Spleen (tissue), 11 donors: ENCODE measurements around the gene GGT7. TPM values are rescaled to one million over a fixed set of nuclear protein-coding genes. Genes with fewer than 3 reads are reported as not detected.

ENCODE experiments used
- DNase-seq: peaks from one replicate; pipeline ENCODE4 v3.0.0-alpha.2; 2020
- H3K27ac ChIP-seq, 8 donors: fragments of 200-600 bp; sonication (generic) in 7 of 8; 1 replicate in 4 of 8; 2 replicates in 4 of 8; pipeline versions ENCODE4 v1.5.0 to v1.8.0; 2016 to 2021; ENCODE audit warnings: inconsistent platforms in 4 of 8, mild to moderate bottlenecking in 4 of 8, moderate library complexity in 1 of 8
- H3K27me3 ChIP-seq, 7 donors: fragments of 200-600 bp; sonication (generic) in 6 of 7; replicated peaks in 1 of 7; 1 replicate in 4 of 7; 2 replicates in 3 of 7; pipeline versions ENCODE4 v1.5.0 to v1.8.0; 2016 to 2021; ENCODE audit warnings: inconsistent platforms in 3 of 7, mild to moderate bottlenecking in 1 of 7
- H3K36me3 ChIP-seq, 6 donors: fragments of 200-600 bp; sonication (generic) in 5 of 6; 1 replicate in 4 of 6; 2 replicates in 2 of 6; pipeline versions ENCODE4 v1.5.0 to v1.8.0; 2016 to 2021; ENCODE audit warnings: inconsistent platforms in 2 of 6
- H3K4me1 ChIP-seq, 6 donors: fragments of 200-600 bp; sonication (generic) in 5 of 6; 1 replicate in 3 of 6; 2 replicates in 3 of 6; pipeline versions ENCODE4 v1.5.0 to v1.8.0; 2016 to 2021; ENCODE audit warnings: inconsistent platforms in 3 of 6
- H3K4me3 ChIP-seq, 8 donors: fragments of 200-600 bp; sonication (generic) in 7 of 8; 1 replicate in 4 of 8; 2 replicates in 4 of 8; pipeline versions ENCODE4 v1.5.0 to v1.8.0; 2016 to 2021; ENCODE audit warnings: inconsistent platforms in 4 of 8, mild to moderate bottlenecking in 4 of 8, moderate library complexity in 2 of 8
- H3K9me3 ChIP-seq, 8 donors: fragments of 200-600 bp; sonication (generic) in 7 of 8; 1 replicate in 4 of 8; 2 replicates in 4 of 8; pipeline versions ENCODE4 v1.5.0 to v1.8.0; 2016 to 2021; ENCODE audit warnings: inconsistent platforms in 4 of 8
- POLR2A ChIP-seq, 3 donors: fragments of 450-650 bp; IDR thresholded peaks; one replicate each; pipeline ENCODE4 v1.5.1; 2017; ENCODE audit warnings: antibody characterized with exemption in 3 of 3, mild to moderate bottlenecking in 1 of 3
- POLR2AphosphoS5 ChIP-seq, 3 donors: sonication (generic); formaldehyde crosslinking; IDR thresholded peaks; one replicate each; pipeline ENCODE4 v1.5.1; 2017; ENCODE audit warnings: antibody characterized with exemption in 3 of 3
- WGBS, 5 donors: extraction: QIAGEN DNeasy Blood & Tissue Kit in 3 of 5; methylation state at CpG; one replicate each; pipeline versions ENCODE4 v1.1.5 to v1.1.7; 2013 to 2018; 5-methylcytosine and 5-hydroxymethylcytosine counted together
- intact Hi-C: fragments of 100-400 bp; cut with DNase I; formaldehyde crosslinking; loops from one replicate; pipeline ENCODE4 v1.15.0; 2023; ENCODE audit warnings: low total_unique reads
- polyA plus RNA-seq, 3 donors: library from polyadenylated mRNA; stranded (reverse); fragments of 200-250 nt; gene quantifications; one replicate each; pipeline ENCODE4 v1.2.1, GENCODE V29; 2013
- total RNA-seq, 7 donors: library from RNA; depleted of rRNA in 3 of 7; stranded (reverse); fragments of >200 nt in 3 of 7; fragmentation: NEBNext Ultra II Directional in 4 of 7; extraction: Animal tissue kit (Norgen Biotek cat#: 25700) in 4 of 7; gene quantifications; one replicate each; pipeline versions ENCODE4 v1.1.0 to v1.2.1, GENCODE V29; 2016 to 2021
- TF ChIP-seq, protein P1 (sequence below), 11 experiments: fragments of 200-600 bp in 7 of 11; fragments of 450-650 bp in 4 of 11; sonication (generic) in 4 of 11; IDR thresholded peaks in 8 of 11; conservative IDR thresholded peaks in 3 of 11; 1 replicate in 7 of 11; 2 replicates in 4 of 11; pipeline versions ENCODE4 v1.4.0 to v1.8.0; 2016 to 2021; ENCODE audit warnings: antibody characterized with exemption in 11 of 11, inconsistent platforms in 4 of 11, mild to moderate bottlenecking in 1 of 11
- donor health status: healthy with polysubstance abuse.
- donor health status: DM: no; HTN: no; CAD: no; lungs with moderate emphysema.
- donor health status: DM: no; HTN: no; CAD: no.
- donor health status: Bipolar disorder and iron deficiency.
- donor health status: healthy.
- donor health status: DM: no; HTN: no; CAD: no.
- donor health status: DM: yes; HTN: yes; CAD: no.

GGT7 gene
- total and polyA plus RNA-seq, 10 donors, result 4.3 to 22.1 (median 11.6) TPM

DNA sequence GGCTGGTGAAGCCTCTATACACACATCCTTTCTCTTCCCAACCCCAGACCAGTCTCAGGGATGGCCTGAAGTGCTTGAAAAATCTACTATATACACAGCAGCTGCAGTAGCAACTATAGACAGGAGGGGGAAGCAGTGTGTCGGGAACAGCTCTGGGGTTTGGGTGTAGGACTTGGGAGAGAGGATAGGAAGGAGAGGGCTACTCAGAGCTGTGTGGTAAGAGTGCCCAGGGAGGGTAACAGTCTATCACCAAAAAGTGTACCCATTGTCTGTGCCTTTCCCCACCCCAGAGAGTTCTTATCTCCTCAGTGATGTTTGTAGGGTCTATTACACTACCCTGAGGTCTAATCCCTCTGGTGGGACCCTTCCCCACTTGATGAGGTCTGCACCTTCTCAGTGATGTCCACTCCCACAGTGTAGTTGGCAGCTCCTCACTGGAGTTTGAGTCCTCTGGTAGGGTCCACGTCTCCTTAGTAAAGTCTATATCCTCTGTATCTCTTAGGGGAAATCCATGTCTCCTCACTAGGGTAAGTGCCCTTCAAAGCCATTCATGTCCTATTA lies 1.5 kb upstream of the GGT7 start:
- H3K27ac ChIP-seq, result peak overlapping the region in 4 of 8 donors; percentile 37 to 95 (median 90)
- intact Hi-C loops, result loop anchor here (5.0 kb wide), 1 partner anchor 83 kb away; the partner anchor contains the start of genes GSS and MYH7B
- peaks cover 19 to 74% (median 53%) of the 10 kb centered on the region in 6 donors for H3K4me1 ChIP-seq
- H3K36me3 ChIP-seq, result no peaks in the 10 kb centered on the region
- no peak for DNase-seq
- H3K27me3 ChIP-seq, result no peaks in the 10 kb centered on the region
- WGBS, 5 donors, result 22 to 33% (median 32%) methylated on average over 2 of the region's 2 CpGs
- H3K9me3 ChIP-seq, result no peaks in the 10 kb centered on the region
- H3K4me3 ChIP-seq, result no peak overlapping the region
- TF ChIP-seq POLR2AphosphoS5 (IDR thresholded peaks at IDR 0.05), result no peak
- TF ChIP-seq, protein P1, sequence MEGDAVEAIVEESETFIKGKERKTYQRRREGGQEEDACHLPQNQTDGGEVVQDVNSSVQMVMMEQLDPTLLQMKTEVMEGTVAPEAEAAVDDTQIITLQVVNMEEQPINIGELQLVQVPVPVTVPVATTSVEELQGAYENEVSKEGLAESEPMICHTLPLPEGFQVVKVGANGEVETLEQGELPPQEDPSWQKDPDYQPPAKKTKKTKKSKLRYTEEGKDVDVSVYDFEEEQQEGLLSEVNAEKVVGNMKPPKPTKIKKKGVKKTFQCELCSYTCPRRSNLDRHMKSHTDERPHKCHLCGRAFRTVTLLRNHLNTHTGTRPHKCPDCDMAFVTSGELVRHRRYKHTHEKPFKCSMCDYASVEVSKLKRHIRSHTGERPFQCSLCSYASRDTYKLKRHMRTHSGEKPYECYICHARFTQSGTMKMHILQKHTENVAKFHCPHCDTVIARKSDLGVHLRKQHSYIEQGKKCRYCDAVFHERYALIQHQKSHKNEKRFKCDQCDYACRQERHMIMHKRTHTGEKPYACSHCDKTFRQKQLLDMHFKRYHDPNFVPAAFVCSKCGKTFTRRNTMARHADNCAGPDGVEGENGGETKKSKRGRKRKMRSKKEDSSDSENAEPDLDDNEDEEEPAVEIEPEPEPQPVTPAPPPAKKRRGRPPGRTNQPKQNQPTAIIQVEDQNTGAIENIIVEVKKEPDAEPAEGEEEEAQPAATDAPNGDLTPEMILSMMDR (IDR thresholded peaks at IDR 0.05 in 8 of 11, conservative IDR thresholded peaks at IDR 0.05 in 3 of 11), result peak; percentile 50 to 91 (median 80)
- TF ChIP-seq POLR2A (IDR thresholded peaks at IDR 0.05), result no peak

DNA sequence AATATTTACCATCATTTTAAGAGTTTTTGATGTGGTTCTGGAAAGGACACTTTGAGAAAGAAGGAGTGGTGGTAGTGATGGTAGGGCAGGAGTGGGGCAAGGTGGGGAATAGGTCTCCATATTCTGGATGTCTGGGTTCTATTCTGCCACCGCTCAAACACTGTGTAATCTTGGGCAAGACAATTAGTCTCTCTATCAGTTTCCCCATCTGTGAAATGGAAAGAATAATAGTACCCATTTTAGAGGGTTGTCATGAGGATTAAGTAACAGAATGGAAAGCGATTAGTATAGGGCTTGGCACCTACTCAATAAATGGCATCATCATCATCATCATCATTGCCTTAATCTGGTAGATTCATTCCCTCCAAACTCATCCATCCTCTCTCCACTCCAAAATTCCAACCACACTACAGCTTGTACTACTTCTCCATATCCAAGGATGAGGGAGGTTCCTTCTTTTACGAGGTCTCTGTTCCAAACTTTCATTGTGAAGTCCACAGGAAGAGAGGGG lies 982 bp upstream of the GGT7 start:
- Histone ChIP-seq H3K36me3 (no peaks in the 10 kb centered on the region), H3K27ac (peak overlapping the region in 1 of 8 donors; percentile 95), H3K27me3 (no peaks in the 10 kb centered on the region), H3K4me1 (peaks cover 19 to 74% (median 53%) of the 10 kb centered on the region in 6 donors), H3K4me3 (peak overlapping the region in 2 of 8 donors; percentile 56 to 73), H3K9me3 (no peaks in the 10 kb centered on the region)
- 53 to 62% (median 55%) methylated on average over 3 of the region's 3 CpGs for WGBS, 5 donors
- TF ChIP-seq, protein P1 (IDR thresholded peaks at IDR 0.05 in 8 of 11, conservative IDR thresholded peaks at IDR 0.05 in 3 of 11), result no peak
- no peak for TF ChIP-seq POLR2A (IDR thresholded peaks at IDR 0.05)
- no peak for TF ChIP-seq POLR2AphosphoS5 (IDR thresholded peaks at IDR 0.05)
- intact Hi-C loops, result loop anchor here (5.0 kb wide), 1 partner anchor 84 kb away; the partner anchor contains the start of genes GSS and MYH7B
- no peak for DNase-seq

DNA sequence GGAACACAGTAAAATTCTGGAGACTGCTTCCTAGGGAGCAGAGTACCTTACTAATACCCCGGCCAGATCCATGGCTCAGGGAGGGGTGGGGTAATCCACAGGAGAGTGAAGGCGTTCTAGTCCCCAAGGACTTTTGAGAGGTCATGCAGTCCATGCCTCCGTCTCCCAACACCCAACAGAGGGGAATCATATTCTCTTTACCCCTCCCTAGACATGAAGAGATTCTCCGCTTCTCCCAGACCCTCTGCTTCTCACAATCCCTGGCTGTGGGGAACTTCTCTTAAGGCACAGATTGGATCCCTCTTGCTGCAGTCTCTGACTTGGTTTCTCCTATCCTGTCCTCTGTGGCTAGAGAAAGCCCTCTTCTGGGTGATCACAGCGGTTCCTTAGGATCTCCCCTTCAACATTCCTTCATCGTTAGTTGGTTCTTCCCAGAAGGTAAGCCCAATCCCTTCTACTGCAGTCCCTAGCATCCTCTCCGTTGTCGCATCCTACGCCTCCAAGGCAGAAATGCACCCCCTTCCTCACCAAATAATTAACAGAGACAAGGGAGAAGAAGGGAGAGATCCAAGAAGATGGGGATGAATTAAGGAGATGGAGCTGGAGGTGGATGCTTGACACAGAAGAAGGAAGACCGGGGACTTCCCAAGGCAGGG lies 562 bp downstream of the GGT7 start:
- TF ChIP-seq POLR2AphosphoS5 (IDR thresholded peaks at IDR 0.05), result no peak
- TF ChIP-seq, protein P1 (IDR thresholded peaks at IDR 0.05 in 8 of 11, conservative IDR thresholded peaks at IDR 0.05 in 3 of 11), result no peak
- TF ChIP-seq POLR2A (IDR thresholded peaks at IDR 0.05), result no peak
- peaks cover 19 to 59% (median 51%) of the 10 kb centered on the region in 6 donors for H3K4me1 ChIP-seq
- H3K27ac ChIP-seq, result peak overlapping the region in 7 of 8 donors; percentile 38 to 80 (median 62)
- peak overlapping the region; percentile 45 to 73 (median 54) for H3K4me3 ChIP-seq
- no peak for DNase-seq
- H3K27me3 ChIP-seq, result no peaks in the 10 kb centered on the region
- WGBS, 5 donors, result 56 to 75% (median 66%) methylated on average over 10 of the region's 10 CpGs
- H3K9me3 ChIP-seq, result no peaks in the 10 kb centered on the region
- H3K36me3 ChIP-seq, result no peaks in the 10 kb centered on the region
- intact Hi-C loops, result loop anchor here (5.0 kb wide), 1 partner anchor 85 kb away; the partner anchor contains the start of genes GSS and MYH7B
